ENCODE data around the gene PLOD2. TPM values are rescaled to one million over a fixed set of nuclear protein-coding genes. Genes with fewer than 3 reads are reported as not detected.

The PLOD2 gene
- total and polyA plus RNA-seq, 2 of the 4 experiments (the other 2 are of a cell fraction) = 84.0 to 117 TPM

- H3K4ac ChIP-seq (ENCODE audit: low read depth, low read length) = no peak overlapping the region
- no peak overlapping the region for H3K23ac ChIP-seq (ENCODE audit: low read depth, low read length)
- intact Hi-C loops (cut with micrococcal nuclease) (loop anchor here (5.0 kb wide), 1 partner anchor 33 kb away; the partner anchor contains the start of gene PLOD2), in situ Hi-C loops (cut with MboI; ENCODE audit: low sequenced_read_pairs) (no loop called here), dilution Hi-C loops (cut with HindIII; ENCODE audit: low sequenced_read_pairs, unreplicated experiment) (no loop called here)
- WGBS, 2 experiments (ENCODE audit: extremely low coverage in 2 of 2, insufficient read length in 1 of 2) = no CpG with 5 or more reads among the region's 1 CpG
- DNase-seq = no peak
- no peak overlapping the region for H3K18ac ChIP-seq (ENCODE audit: low read depth, low read length)
- no peak overlapping the region for H2BK15ac ChIP-seq (ENCODE audit: low read depth, low read length)
- H2BK20ac ChIP-seq (ENCODE audit: low read depth, low read length) = no peak overlapping the region
- no peak for TF ChIP-seq RAD21 (IDR thresholded peaks at IDR 0.05; ENCODE audit: low read length)
- no peak for TF ChIP-seq MAZ (IDR thresholded peaks at IDR 0.05; ENCODE audit: borderline replicate concordance, low read depth, low read length)
- no peak for TF ChIP-seq CTCF (conservative IDR thresholded peaks at IDR 0.05; ENCODE audit: low read depth, low read length)
- TF ChIP-seq POLR2A (IDR thresholded peaks at IDR 0.05; ENCODE audit: low read depth, low read length) = no peak
- no peak for TF ChIP-seq MAFK (IDR thresholded peaks at IDR 0.05; ENCODE audit: low read depth, low read length)
- TF ChIP-seq NFE2L2 (IDR thresholded peaks at IDR 0.05; ENCODE audit: low read depth, low read length) = no peak
- no peak for TF ChIP-seq CEBPB (IDR thresholded peaks at IDR 0.05; ENCODE audit: low read depth, low read length)
- TF ChIP-seq SMC3 (IDR thresholded peaks at IDR 0.05; ENCODE audit: low read depth, low read length) = no peak
- TF ChIP-seq ELK1 (IDR thresholded peaks at IDR 0.05; ENCODE audit: borderline replicate concordance, low read depth, low read length) = no peak
- no peak for TF ChIP-seq BHLHE40 (IDR thresholded peaks at IDR 0.05; ENCODE audit: low read depth, low read length)
- no peak for TF ChIP-seq RFX5 (IDR thresholded peaks at IDR 0.05; ENCODE audit: low read depth, low read length)
- no peak for TF ChIP-seq MXI1 (IDR thresholded peaks at IDR 0.05; ENCODE audit: borderline replicate concordance, low read depth, low read length)
- no peak for TF ChIP-seq FOS (IDR thresholded peaks at IDR 0.05; ENCODE audit: low read depth, low read length)
- ChIA-PET CTCF (no interaction called here), POLR2A (ENCODE audit: unreplicated experiment) (interaction anchor here (0.6 kb wide), 1 partner anchor 13 kb away, joined by 3 read pairs; no protein-coding TSS in a partner anchor)
- H3K9ac ChIP-seq (ENCODE audit: low read depth, low read length) = no peak overlapping the region
- H2AK9ac ChIP-seq (replicated peaks; ENCODE audit: low read depth, low read length, poor library complexity) = no peak overlapping the region
- no peak for ATAC-seq (ENCODE audit: low read depth)
- H4K5ac ChIP-seq (ENCODE audit: low read depth, low read length) = no peak overlapping the region
- peaks cover 9% of the 10 kb centered on the region for H3K4me1 ChIP-seq (ENCODE audit: control insufficient read depth, insufficient read depth, low read length)
- H2BK5ac ChIP-seq (ENCODE audit: low read depth, low read length, poor library complexity, severe bottlenecking) = no peak overlapping the region
- no peak overlapping the region for H2AK5ac ChIP-seq (ENCODE audit: low read depth, low read length)
- no peak overlapping the region for H4K91ac ChIP-seq (ENCODE audit: insufficient read depth, low read depth, low read length)
- H2AFZ ChIP-seq (replicated peaks; ENCODE audit: low read length, poor library complexity) = no peak overlapping the region
- no TSS peak for BruUV-seq (replicated peaks)
- peaks cover 3% of the 10 kb centered on the region for H3K9me1 ChIP-seq (ENCODE audit: insufficient read depth, low read length)
- no peak overlapping the region for H3K27ac ChIP-seq (ENCODE audit: insufficient read depth, low read length)
- no peak overlapping the region for H3K4me2 ChIP-seq (ENCODE audit: low read depth, low read length)
- H3K9me3 ChIP-seq (ENCODE audit: control insufficient read depth, insufficient read depth, low read length) = no peaks in the 10 kb centered on the region
- no peak overlapping the region for H3K14ac ChIP-seq (replicated peaks; ENCODE audit: low read depth, low read length)
- no peaks in the 10 kb centered on the region for H3K27me3 ChIP-seq (ENCODE audit: control insufficient read depth, insufficient read depth, low read length)
- H4K8ac ChIP-seq (ENCODE audit: low read depth in 2 of 2, low read length in 2 of 2) = no peak overlapping the region
- H3K79me1 ChIP-seq (ENCODE audit: low read depth in 1 of 2, low read length in 2 of 2) = peaks cover 10 to 42% of the 10 kb centered on the region in 2 experiments
- no peaks in the 10 kb centered on the region for H3K36me3 ChIP-seq (ENCODE audit: control insufficient read depth, insufficient read depth, low read length)
- H2BK120ac ChIP-seq (ENCODE audit: low read depth, low read length) = no peak overlapping the region
- no peak overlapping the region for H3K56ac ChIP-seq (ENCODE audit: extremely low read depth, insufficient read depth, low read length)
- H4K20me1 ChIP-seq (ENCODE audit: insufficient read depth, low read length) = peaks cover 24% of the 10 kb centered on the region; the same call in 1 of the 2 replicates
- H3K4me3 ChIP-seq (ENCODE audit: insufficient read depth, low read depth, low read length) = no peak overlapping the region
Measured at GRCh38 chr3:146128939-146129338, 32.0 kb downstream of the PLOD2 start.

Measured in IMR-90 (cell line).